GM19463 (cell line): ENCODE measurements around the gene AP5S1.
A peak's percentile ranks its signal among the peaks of the same experiment; 100 is the strongest.

ENCODE experiments used
- ATAC-seq: cut with Tn5 transposase; IDR thresholded peaks from one replicate; pipeline ENCODE4 v1.9.1; 2021; ENCODE audit warnings: mild to moderate bottlenecking, moderate library complexity; ENCODE audit not compliant: unreplicated experiment

AP5S1 gene, protein sequence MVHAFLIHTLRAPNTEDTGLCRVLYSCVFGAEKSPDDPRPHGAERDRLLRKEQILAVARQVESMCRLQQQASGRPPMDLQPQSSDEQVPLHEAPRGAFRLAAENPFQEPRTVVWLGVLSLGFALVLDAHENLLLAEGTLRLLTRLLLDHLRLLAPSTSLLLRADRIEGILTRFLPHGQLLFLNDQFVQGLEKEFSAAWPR

DNA sequence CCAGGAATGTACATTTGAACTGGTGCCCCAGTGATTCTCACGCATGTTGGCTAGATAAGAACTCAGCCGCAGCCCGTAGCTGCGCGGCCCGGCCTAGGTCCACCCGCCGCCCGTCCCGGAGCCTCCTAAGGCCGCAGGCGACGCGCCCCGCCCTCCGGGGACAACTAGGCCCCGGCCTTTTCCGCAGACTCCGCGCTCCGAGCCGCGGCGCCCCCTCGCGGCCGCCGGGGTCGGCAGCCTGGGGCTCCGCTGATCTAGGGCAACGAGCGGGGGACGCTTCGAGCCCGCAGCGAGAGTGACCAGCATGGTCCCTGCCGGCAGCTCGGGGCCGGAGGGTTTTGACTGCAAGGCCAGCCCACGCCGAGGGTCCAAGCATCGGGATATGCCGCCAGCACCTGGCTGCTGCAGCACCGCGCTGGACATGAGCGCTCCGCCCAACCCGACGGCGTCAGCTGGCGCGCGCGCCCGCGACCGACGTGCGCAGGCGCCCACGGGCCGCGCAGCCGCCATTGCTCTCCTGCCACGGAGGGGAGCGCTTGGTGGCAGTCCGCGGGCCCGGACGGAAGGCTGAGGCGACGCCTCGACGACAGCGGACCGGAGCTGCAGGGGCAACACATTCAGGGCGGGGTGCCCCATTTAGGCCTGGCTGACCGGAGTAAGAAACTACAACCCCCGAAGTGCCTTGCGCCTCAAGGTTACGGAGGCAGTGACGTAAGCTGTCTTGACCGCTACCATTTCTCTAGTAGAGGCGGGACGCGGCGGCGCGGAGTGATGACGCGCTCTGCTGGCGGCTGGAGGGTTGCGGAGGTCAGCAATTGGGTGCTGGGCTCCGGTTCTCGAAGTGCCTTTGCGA is at the start of gene AP5S1:
Gene AP5S1 (plus strand): TSS at position 500 of the 853 bp plus-strand sequence. CDS start 1,571 bp downstream, outside the sequence.
- peak; percentile 83 for ATAC-seq

DNA sequence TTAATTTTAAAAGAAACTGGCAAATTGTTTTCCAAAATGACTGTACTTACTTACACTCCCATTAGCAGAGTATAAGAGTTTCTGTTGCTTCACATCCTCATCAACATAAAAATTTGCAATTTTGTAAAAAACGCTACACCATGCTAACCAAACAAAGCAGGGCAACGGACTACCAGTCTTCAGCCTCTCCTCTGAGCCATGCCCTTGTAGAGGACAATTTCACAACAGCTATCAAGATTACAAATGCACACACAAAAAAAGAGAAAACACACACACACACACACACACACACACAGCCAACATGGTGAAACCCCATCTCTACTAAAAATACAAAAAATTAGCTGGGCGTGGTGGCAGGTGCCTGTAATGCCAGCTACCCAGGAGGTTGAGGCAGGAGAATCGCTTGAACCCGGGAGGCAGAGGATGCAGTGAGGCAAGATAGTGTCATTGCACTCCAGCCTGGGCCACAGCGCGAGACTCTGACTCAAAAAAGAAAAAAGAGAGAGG is 48.7 kb upstream of the AP5S1 start:
- ATAC-seq: no peak

DNA sequence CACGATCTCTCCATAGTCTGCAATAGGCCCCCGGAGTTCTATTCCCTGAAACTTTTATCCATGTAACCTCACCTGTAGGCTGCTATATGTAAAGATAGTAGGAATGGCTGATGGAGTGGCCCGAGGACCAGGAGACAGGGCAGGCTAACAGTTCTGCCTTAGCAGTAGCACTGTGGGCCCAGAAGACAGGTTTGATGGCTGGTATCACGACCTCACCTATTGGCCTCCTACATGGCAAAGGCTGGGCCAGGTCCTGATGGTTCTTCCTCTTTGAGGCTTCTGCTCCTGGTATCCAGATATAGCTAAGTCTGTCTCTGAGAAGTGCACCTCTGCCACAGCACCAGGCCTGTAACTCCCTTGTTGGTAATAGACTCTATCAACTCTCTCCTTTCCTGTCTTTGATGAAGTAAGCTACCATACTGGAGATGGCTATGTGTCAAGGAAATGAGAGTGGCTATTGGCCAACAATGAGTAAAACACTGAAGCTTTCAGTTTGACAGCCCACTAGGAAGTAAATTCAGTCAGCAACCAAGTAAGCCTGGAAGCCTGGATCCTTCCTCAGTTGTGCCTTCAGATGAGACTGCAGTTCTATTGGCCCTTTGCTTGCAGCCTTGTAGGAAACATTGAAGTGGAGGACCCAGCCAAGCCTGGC is 44.8 kb upstream of the AP5S1 start:
- no peak for ATAC-seq

DNA sequence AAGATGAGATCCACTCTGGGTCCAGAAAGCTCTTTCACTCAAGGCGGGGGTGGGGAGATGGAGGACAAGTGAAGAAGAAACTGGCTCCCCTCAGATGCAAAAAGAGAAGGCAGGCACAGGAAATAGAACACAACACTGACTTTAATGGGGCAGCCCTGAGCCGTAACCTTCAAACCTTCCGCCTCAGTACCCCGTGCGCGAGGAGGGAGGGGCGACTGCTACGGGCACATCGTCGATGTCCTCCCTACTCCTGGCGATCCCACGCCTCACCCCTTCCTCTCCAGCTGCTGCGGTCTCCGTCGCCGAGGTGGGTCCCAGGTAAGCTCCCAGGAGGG is 43.0 kb upstream of the AP5S1 start:
- no peak for ATAC-seq

DNA sequence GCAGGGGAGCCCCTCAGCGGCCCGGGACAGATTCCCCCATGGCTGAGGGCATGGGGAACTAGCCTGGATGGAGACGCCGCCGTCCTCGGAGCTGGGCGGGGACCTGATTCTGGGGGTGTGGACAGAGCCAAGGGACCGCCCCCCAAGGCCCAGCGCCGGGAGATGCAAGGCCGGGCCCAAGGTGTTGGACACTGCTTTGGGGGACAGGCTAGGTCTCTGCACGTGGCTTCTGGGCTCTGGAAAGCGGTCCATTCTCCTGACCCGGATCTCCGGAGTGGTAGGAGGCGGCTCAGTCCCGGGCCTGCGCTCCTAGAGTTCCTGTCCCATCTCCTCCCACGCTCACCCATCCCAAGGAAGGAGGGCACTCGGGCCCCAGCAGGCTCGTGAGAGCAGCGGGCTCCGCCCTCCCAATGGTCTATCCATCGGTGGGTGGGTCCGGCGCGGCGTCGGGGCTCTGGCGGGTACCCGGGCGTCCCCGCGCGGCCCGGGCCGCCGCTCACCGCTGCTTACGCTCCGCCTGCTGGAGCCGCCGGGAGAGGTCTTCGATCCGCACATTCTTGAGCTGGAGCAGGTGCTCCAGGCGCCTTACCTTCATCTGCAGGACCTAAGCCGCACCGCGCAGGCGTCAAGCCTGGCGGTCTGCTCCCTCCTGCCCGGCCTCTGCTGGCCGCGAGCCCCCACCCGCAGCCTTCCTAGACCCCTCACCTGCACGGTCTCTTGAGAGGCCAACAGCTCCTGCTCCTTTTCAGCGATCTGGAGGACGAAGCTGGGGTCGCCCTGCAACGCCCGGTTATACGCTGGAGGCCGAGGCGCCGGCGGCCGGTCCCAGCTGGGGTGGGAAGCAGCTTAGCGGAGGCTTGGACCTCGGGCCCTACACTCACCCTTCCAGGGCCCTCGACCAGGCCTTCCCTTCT is 42.4 kb upstream of the AP5S1 start:
- ATAC-seq: no peak

DNA sequence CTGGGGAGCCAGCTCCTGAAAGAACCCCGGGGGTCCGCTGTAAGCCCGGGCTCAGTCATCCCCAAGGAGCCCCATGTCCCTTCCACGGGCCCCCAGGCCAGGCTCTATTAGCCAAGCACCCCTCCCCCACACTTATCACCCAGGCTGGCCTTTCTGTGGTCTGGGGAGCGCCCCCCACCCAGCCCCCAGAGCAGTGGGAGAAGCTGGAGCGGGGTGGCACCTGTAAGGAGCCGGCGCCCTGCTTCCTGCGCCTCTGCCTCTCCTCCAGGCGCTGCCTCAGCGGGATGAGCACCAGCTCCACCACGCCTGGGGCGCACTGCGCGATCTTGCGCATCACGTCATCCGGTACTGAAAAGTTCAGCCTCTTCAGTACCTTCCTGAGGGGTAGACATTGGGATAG is 41.4 kb upstream of the AP5S1 start:
- no peak for ATAC-seq

DNA sequence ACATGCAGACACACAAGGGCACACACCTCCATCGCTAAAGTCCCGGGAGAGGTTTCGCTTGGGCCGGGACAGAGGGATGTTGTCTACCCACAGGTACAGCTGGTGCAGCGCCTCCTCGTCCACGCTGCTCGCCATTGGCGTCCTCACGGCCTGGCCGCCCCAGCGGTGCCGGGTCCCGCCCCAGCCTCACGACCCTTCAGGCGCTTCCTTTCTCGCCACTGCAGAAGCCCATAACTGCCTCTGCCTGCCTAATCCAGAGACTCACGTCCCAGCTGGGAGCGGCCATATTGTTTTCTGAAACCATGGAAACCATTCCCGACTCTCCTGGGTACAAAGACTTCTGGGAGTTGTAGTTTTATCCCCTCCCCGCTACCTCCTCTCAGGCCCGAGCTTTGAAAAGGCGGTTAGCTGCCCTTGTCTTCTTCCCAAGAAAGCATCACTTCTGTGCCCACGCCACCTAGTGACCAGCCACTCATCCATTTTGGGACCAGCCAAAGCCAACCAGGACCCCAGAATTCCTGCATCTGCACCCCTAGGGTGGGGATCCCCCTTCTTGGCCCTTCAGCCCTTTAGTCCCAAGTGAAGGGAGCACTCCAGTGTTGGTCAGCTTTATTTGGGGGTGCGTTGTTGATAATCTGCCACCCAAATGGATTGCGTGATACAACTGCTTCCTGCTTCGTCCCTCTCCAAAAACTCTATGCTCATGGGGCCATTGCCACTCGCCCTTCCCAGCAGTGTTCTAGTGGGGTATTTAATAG is 39.0 kb upstream of the AP5S1 start, which contains the start of gene SPEF1:
Gene SPEF1 (minus strand): TSS at position 296 of the 758 bp plus-strand sequence. CDS start 161 bp downstream, at position 135.
- peak; percentile 66 for ATAC-seq

DNA sequence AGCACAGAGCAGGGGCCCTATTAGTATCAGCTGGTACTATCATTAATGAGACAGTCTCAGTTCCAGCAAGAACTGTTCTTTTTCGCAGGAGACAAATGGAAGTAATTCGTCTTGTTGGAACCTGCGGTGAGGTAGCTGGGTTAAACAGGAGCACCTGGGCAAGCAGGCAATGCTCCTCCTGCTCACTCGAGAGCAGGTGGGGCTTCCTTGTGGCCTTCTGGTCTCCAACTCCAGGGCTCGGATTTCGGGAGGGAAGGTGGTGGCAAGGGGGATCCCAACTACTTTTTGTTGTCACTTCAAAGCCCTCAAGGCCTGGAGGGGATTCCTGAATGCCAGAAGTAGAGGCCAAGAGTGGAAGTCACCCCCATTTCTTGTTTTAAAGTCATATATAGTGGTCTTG is 37.8 kb upstream of the AP5S1 start:
- ATAC-seq: no peak

DNA sequence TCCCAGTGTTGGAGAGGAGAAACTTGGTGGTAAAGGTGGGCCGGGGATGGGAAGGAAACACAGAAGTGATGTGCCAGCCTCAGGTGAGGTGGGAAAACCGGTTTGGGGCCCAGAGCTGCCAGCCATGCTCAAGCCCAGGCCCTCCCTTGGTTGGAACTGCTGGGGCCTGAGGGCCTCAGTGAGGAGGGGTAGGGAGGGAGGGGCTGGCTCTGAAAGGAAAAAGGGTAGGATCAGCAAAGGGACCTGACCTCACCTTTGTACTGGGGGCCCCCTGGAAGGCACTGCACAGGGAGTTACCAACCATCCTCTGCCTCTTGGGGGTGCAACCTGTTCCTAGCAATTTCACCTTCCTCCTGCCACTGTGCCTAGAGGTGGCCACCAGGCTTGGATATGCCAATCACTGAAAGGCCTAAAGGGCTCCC is 37.3 kb upstream of the AP5S1 start:
- no peak for ATAC-seq

DNA sequence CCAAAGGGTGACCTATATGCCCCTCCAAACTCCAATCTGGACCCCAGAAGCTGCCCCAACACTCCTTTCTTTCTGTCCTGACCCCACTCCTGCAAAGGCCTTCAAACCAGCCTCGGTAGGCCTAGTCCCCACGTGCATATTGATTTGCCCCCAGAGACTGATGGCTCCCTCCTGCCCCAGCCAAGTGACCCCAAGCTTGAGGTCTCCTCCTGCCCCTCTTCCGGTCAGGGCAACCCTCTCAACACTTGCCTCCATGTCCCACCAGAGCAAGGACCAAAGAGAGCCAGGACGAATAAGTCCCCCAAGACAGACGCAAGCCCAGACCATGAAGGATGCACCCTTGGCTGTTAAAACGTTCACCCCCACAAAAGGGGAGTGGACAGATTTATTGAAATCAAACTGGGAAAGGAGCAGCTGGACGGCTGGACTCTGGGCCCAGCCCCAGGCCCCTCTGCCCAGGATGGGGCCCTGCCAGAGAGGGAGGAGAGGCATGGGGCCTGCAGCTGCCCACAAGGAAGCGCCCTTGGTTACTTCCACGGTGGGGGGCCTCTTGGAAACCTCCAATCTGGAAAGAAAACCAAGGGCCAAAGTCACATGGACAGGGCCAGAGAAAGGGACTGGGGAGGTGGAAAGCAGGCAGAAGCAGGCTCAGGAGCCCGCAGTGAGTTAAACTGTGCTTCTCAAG is 36.7 kb upstream of the AP5S1 start:
- ATAC-seq: no peak

DNA sequence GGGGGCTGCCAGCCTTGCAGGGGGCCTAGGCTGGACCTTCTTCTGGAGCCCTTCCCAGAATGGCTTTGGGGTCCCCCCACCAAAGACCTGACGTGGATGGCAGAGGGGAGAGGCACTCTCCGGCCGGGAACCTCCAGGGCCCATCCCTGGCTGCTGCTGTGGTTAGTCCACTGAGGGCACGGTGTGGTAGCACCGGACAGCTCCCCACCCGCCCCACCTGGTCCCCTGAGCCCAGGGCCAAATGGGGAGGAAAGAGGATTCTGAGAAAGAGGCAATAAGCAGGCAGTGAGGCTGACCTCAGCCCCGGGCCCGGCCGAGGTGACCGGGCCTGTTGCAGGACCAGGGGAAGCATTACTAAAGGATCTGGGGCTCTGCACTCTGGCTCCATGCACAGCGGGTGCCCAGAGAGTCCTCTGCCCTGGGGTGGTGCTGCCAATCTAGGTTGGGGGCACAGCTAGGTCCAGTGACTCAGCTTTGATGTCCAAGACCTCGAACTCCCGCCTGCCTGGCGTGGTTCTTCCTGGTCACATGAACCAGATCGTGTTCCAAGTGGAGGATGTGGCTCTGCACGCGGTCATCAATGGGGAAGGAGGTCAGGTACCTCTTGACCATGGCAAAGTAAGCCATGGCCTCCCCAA is 36.0 kb upstream of the AP5S1 start:
- ATAC-seq: no peak

DNA sequence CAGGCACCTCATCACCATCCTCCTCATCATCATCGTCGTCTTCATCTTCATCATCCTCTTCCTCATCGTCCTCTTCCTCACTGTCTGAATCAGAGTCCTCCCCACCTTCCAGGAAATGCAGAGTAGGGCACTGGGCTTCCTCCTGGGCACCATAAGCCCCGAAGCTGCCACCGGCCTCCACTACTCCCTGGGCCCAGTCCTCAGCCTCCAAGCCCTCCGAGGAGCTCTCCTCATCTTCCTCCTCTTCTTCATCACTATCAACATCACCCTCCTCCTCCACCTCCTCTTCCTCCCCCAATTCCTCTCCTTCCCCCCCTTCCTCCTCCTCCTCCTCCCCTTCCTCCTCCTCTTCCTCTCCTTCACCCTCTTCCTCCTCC is 35.5 kb upstream of the AP5S1 start:
- no peak for ATAC-seq

DNA sequence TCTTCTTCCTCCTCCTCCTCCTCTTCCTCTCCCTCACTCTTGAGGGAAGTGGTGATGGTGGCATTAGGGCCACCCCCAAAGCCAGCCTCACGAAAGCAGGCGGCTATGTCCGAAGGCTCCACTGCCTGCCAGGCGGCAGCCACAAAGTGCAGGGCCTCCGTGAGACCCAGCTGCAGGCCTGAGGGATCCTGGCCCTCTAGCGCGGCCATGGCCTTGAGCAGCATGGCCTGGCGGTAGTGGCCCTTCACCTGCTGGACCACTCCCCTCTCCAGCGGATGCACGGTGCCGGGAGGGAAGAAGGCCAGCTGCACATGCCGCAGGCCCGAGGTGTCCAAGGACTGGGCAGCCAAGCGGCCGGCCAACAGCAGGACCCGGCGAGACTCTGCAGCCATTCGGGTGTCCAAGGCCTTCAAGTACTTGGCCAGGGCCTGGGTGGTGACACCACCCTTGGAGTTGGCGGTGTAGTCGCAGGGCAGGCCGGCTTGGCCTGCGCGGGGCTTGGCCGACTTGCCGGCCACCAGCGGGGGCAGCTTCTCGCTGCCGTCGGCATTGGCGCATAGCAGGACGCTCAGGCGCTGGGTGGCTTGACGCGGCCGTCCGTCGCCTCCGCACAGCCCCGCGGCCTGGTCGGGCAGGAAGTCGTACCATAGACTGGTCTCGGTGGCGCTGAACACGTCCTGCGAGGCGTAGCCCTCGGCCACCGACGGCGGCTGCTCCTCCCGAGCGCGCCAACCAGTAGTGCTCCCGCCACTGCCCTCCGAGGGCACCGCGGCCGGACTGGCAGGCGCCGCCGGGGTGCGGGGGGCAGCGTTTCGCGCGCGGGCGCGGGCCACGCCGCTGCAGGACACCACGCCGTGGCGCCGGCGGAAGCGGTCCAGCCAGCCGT is 34.9 kb upstream of the AP5S1 start:
- no peak for ATAC-seq

DNA sequence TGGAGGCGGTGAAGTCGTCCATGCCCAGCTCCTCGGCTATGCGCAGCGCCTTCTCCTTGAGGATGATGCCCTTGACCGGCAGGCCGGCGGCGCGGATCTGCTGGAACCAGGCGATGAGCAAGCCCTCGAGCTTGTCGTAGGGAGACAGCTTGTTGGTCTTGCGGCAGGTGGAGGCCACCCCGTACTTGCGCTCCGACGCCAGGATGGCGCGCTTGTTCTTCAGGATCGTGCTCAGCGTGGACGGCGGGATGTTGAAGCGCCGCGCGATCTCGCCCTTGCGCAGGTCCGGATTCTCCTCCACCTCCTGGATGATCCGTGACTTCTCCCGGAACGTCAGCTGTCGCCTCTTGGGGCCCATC is 34.2 kb upstream of the AP5S1 start:
- peak; percentile 11 for ATAC-seq

DNA sequence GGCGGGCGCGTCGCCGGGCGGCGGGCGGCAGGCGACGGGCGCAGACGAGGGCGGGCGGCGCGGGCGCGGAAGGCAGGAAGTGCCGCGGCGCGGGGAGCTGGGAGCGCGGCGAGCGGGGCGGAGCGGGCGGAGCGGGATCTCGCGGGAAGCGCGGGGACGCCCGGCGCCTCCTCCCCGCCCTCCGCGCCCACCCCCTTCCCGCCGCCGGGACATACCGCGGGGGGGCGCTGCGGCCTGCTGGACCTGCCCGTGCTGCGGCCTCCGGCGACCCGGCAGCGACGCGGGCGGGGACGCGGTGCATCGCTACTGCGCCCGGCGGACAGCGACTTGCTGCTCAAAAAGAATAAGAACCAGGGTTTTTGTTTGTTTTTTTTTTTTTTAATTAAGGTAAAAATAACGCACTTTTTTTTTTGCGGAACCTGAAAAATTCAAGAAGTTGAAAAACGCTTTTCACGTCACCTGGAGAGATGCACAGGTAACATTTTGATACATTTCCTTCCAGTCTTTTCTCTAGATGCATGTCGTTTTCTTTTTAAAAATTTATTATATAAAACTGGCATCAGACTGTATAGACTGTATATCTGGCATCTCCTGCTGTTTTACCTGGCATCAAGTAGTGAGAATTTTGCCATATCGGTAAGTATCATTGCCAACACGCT is 33.6 kb upstream of the AP5S1 start, which contains the start of gene CENPB:
Gene CENPB (minus strand): TSS at position 76 of the 659 bp plus-strand sequence. CDS start 257 bp downstream, outside the sequence.
- peak; percentile 83 for ATAC-seq

DNA sequence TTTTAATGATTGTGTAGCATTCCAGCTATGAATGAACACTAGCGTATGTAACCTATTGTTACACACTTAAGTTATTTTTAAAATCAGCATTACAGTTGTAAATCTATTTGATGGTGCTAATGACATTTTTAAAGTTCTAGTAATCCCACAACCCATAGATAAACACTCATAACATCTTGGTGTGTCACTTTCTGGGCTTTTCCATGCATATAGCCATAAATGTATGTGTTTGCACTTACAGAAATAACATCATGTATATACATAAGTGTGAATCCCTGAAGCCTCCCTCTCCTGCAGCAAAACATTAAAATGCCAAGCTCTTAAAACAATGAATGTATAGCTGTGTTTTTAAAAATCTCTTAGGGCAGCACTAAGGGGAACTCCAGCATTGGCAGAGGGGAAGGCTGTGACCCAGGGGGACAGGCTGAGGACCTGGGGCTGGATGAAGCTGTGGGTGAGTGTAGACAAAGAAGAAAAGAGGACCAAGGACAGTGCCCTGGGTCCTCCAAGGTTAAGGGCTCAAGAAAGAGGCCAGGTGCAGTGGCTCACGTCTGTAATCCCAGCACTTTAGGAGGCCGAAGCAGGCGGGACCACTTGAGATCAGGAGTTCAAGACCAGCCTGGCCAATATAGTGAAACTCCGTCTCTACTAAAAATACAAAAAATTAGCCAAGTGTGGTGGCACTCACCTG is 32.9 kb upstream of the AP5S1 start:
- no peak for ATAC-seq

DNA sequence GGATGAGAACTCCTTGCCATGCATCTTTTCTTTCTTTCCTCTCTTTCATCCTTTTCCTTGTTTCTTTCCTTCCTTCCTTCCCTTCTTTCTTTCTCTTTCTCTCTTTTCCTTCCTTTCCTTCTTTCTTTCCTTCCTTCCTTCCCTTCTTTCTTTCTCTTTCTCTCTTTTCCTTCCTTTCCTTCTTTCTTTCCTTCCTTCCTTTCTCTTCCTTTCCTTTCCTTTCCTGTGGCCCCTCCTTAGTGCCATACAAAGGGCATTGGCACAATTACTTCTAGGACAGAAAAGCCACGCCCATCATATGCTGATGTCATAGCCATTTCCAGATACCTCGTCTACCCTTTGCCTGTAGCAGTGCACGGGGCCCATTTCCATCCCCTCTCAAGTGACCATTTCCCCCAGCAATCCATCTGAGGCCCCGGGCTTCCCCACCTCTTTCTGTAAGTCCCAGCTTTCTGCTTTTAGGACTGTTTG is 31.6 kb upstream of the AP5S1 start:
- no peak for ATAC-seq
